ENCODE data around the gene FNDC11.
"Not testable (repeated sequence)": the region's sequence is repeated elsewhere in the genome, so short reads cannot be mapped to it uniquely, and the experiment has no call there.

The FNDC11 gene

DNA sequence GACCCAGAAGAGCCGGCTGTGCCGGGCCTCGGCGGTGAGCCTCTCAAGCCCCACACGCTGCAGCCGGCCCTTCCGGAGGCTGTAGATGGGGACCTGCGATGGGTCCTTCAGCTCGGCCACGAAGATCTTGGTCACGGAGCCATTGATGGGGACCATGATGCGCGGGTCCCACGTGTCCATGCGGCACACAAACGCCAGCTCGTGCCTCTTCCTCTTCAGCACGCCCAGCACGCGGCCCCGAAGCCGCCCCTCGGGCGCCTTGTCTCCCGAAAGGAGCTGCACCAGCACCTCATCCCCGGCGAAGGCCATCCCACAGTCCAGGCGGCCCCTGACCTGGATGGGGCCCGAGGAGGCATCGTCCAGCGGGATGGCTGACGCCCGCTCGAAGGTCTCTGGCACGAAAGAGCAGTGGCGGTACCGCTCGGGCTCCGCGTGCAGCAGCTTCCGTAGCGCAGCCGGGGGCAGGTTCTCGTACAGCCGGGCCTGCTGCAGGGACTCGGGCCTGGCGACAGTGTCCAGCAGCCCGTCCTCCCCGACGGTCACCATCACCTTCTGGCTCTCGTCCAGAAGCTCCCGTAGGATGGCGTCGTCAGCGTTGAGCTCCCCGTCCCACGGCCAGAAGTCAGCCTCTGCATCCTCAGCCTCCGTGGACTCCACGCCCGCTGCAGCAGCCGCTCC, 11.2 kb downstream of the FNDC11 start:
- H3K27ac ChIP-seq (ENCODE audit: low read depth, low read length, severe bottlenecking) = no peak overlapping the region
- no peaks in the 10 kb centered on the region for H3K9me3 ChIP-seq (ENCODE audit: control insufficient read depth, low read length)
- no peak overlapping the region for H3K4me3 ChIP-seq (ENCODE audit: extremely low read depth, insufficient read depth, low read length, poor library complexity, severe bottlenecking)
- peaks cover 16% of the 10 kb centered on the region for H3K36me3 ChIP-seq (ENCODE audit: control insufficient read depth, insufficient read depth, low read length)
- 97% methylated on average over 61 of the region's 61 CpGs for WGBS, 2 experiments (ENCODE audit: insufficient coverage in 2 of 2)
- no peaks in the 10 kb centered on the region for H3K4me1 ChIP-seq (ENCODE audit: control insufficient read depth, insufficient read depth, low read length, poor library complexity, severe bottlenecking)

DNA sequence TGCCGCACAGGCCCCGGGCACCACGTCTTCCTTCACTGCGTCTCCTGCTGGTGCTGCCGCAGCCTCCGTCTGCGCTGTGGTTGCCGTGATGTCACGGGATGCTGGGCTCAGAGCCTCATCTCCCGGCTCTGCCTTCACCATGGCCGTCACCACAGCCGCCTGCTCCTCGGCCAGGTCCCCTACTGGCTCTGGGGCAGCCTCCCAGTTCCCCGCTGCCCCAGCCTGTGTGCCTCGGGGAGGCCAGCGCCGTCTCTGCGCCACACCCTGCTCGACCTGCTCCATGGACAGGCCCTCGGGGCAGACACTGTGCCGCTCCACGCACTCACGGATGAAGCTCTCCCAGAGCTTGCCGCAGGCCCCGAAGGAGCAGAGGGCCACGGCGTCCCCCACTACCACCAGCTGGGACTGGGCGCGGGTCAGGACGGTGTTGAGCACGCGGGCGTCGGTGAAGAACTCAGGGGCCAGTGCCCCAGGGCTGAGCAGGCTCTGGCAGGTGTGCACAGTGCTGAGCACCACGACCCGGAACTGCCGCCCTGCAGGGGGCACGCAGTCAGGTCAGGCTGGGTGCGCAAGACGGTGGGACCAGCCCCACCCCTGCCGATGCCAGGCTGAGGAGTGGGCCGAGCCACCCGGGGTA, 11.9 kb downstream of the FNDC11 start:
- Histone ChIP-seq H3K4me1 (ENCODE audit: control insufficient read depth, insufficient read depth, low read length, poor library complexity, severe bottlenecking) (no peaks in the 10 kb centered on the region), H3K27ac (ENCODE audit: low read depth, low read length, severe bottlenecking) (no peak overlapping the region), H3K4me3 (ENCODE audit: extremely low read depth, insufficient read depth, low read length, poor library complexity, severe bottlenecking) (no peak overlapping the region), H3K36me3 (ENCODE audit: control insufficient read depth, insufficient read depth, low read length) (peaks cover 15% of the 10 kb centered on the region), H3K9me3 (ENCODE audit: control insufficient read depth, low read length) (no peaks in the 10 kb centered on the region)
- WGBS, 2 experiments (ENCODE audit: insufficient coverage in 2 of 2) = 96 to 97% methylated on average over 30 to 40 of the region's 43 CpGs

DNA sequence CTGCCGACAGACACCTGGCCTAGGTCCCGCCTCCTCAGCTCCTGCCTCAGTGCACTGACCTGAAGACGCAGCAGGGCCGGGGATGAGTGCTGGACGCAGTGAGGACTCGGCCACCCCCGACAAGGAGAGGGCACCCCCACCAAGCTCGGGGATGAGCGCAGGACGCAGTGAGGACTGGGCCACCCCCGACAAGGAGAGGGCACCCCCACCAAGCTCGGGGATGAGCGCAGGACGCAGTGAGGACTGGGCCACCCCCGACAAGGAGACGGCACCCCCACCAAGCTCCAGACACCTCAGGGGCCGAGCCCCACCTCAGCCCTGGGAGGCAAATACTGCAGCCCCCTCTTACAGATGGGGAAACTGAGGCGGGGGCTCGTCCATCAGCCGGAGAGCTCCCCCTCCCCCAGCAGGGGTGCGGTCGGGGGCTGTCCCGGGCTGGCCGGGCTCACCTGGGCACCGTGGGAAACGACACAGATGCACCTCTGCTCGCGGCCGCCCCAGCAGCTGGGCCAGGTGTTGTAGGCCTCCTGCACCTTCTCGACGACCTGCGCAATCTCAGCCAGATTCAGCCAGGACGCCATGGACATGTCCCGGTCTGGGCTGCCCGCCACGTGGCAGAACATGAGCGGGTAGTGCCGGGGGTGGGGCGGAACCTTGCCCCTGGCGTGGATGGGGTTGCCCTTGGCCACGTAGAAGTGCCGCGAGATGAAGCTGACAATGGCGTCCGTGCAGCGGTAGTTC, 12.6 kb downstream of the FNDC11 start:
- H3K4me3 ChIP-seq (ENCODE audit: extremely low read depth, insufficient read depth, low read length, poor library complexity, severe bottlenecking) = no peak overlapping the region
- 91% methylated on average over 42 of the region's 46 CpGs for WGBS, 2 experiments (ENCODE audit: insufficient coverage in 2 of 2)
- peaks cover 8% of the 10 kb centered on the region for H3K36me3 ChIP-seq (ENCODE audit: control insufficient read depth, insufficient read depth, low read length)

DNA sequence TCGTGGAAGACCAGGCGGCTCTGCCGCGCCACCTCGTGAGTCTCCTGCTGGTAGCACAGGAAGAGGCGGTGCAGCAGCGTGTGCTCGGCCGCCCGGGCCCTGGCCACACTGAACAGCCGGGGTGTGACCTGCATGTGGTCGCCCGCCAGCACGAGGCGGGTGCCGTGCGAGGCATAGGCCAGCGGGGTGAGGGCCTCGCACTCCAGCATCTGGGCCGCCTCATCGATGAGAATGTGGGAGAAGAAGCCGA, 13.1 kb downstream of the FNDC11 start:
- no peak overlapping the region for H3K4me3 ChIP-seq (ENCODE audit: extremely low read depth, insufficient read depth, low read length, poor library complexity, severe bottlenecking)
- no peaks in the 10 kb centered on the region for H3K4me1 ChIP-seq (ENCODE audit: control insufficient read depth, insufficient read depth, low read length, poor library complexity, severe bottlenecking)
- WGBS, 2 experiments (ENCODE audit: insufficient coverage in 2 of 2) = 97% methylated on average over 21 to 22 of the region's 22 CpGs
- H3K27ac ChIP-seq (ENCODE audit: low read depth, low read length, severe bottlenecking) = no peak overlapping the region
- H3K9me3 ChIP-seq (ENCODE audit: control insufficient read depth, low read length) = no peaks in the 10 kb centered on the region
- peaks cover 3% of the 10 kb centered on the region for H3K36me3 ChIP-seq (ENCODE audit: control insufficient read depth, insufficient read depth, low read length)

More for the DNA sequence above, 12.6 kb downstream of the FNDC11 start:
- no peaks in the 10 kb centered on the region for H3K9me3 ChIP-seq (ENCODE audit: control insufficient read depth, low read length)
- H3K27ac ChIP-seq (ENCODE audit: low read depth, low read length, severe bottlenecking) = no peak overlapping the region
- H3K4me1 ChIP-seq (ENCODE audit: control insufficient read depth, insufficient read depth, low read length, poor library complexity, severe bottlenecking) = no peaks in the 10 kb centered on the region

DNA sequence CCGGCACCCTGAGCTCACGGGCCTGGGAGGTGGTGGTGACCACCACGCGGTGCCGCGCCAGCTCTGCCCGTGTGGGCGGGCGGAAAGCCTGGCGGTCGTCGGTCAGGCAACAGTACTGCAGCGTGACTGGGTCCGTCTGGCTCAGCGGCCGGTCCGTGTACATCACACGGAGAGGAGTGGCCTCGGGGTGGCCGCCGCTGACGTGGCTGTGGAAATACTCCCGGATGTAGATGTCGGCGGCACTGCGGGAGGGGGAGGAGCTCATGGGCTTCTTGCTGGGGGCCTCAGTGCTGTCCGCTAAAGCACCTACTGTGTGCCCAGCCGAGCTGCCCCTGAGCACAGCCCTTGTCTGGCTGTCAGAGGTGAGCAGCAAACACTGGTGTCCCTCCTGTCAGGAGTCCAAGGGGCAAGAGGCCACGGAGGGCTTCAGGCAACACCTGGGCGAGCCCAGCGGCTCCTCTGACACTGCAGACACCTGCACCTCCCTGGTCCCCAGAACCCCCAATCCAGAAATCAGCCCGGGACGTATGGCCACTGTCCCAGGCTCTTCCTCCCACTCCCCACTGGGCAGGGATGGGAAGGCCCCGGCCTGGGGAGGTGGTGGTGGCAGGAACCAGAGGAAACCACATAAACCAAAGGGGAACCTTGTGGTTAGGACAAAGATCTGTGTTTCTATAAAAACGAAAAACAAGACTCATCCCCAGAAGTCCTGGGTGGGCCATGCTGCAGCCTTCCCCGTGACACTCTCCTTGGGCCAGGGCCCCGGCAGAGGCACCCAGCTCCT, 13.6 kb downstream of the FNDC11 start:
- no peaks in the 10 kb centered on the region for H3K4me1 ChIP-seq (ENCODE audit: control insufficient read depth, insufficient read depth, low read length, poor library complexity, severe bottlenecking)
- peaks cover 3% of the 10 kb centered on the region for H3K36me3 ChIP-seq (ENCODE audit: control insufficient read depth, insufficient read depth, low read length)
- H3K4me3 ChIP-seq (ENCODE audit: extremely low read depth, insufficient read depth, low read length, poor library complexity, severe bottlenecking) = no peak overlapping the region
- no peaks in the 10 kb centered on the region for H3K9me3 ChIP-seq (ENCODE audit: control insufficient read depth, low read length)
- H3K27ac ChIP-seq (ENCODE audit: low read depth, low read length, severe bottlenecking) = no peak overlapping the region
- WGBS, 2 experiments (ENCODE audit: insufficient coverage in 2 of 2) = 94% methylated on average over 32 to 36 of the region's 37 CpGs

DNA sequence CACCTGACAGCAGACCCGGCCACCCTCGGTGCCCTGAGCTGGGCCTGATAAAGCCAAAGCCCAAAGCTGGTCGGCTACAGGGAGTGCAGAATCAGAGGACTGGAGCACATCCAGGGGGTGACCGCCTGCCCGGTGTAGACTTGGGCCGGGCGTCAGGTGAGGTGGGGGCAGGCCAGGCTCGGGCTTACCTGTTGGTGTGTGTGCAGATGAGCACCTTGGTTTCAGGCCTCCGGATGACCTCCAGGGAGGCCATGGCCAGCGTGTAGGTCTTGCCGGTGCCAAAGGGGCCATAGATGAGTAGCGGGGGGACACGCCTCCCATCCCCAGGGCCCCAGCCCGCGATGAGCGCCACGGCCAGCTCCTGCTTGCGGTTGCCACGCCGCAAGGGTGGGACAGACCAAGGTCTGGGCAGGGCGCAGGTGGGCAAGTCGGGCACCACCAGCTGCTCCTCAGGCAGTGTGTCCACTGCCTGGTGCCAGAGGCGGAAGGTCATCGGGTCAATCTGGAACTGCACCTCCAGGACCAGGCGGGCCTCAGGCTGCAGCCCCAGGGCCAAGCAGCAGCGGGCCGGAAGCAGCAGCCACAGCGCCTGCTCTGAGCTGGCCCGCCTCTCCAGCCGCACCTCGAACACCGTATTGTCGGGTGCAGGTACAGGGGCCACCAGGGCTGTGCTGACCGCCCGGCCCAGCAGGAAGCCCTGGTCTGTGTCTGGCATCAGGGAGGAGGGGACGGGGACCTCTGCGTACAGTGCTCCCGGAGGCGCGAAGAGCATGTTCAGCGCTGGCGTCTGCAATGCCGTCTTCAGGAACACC, 14.4 kb downstream of the FNDC11 start:
- Histone ChIP-seq H3K4me1 (ENCODE audit: control insufficient read depth, insufficient read depth, low read length, poor library complexity, severe bottlenecking) (no peaks in the 10 kb centered on the region), H3K9me3 (ENCODE audit: control insufficient read depth, low read length) (no peaks in the 10 kb centered on the region), H3K4me3 (ENCODE audit: extremely low read depth, insufficient read depth, low read length, poor library complexity, severe bottlenecking) (no peak overlapping the region), H3K27ac (ENCODE audit: low read depth, low read length, severe bottlenecking) (no peak overlapping the region), H3K36me3 (ENCODE audit: control insufficient read depth, insufficient read depth, low read length) (no peaks in the 10 kb centered on the region)
- WGBS, 2 experiments (ENCODE audit: insufficient coverage in 2 of 2) = 95% methylated on average over 33 to 43 of the region's 43 CpGs

DNA sequence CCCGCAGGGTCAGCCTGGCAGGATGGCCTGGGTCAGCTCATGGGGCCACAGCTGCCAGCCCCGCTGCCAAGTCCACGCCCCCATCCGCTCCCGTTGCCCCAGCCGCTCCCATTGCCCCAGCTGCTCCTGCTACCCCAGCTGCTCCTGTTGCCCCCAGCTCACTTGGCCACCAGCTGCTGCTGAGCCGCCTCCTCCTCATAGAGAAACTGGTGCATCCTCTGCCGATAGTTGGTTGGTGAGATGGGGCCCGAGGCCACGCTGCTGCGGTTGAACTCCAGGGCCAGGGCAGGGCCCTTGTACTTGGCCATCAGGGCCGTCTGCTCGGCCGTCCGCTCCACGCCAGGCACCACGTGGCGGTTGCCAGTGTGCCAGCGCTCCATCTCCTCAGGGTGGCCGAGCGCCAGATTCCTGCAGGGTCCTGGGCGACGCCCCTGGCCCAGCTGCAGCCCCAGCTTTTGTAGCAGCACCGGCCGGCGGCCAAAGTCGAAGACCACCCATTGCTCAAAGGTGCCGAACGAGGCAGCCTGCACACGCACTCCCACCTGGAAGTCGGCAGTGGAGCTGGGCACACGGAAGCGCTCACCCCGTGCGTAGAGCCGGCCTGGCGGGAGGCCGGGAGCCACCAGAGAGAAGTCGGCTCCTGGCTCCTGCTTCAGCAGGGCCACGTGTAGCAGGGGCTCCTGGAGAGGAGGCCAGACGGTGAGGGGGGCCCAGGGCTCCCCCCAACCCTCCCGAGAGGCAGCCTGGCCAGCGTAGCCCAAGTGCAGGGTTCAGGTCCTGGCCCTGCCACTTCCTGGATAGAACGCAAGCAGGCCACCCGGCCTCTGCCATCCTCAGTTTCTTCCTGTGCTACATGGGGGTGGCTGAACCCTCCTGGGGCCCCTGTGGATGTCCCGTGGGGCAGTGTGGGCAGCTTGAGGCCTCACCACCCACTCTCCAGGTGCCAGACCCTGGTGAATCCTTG, 15.3 kb downstream of the FNDC11 start:
- no peaks in the 10 kb centered on the region for H3K4me1 ChIP-seq (ENCODE audit: control insufficient read depth, insufficient read depth, low read length, poor library complexity, severe bottlenecking)
- no peak overlapping the region for H3K27ac ChIP-seq (ENCODE audit: low read depth, low read length, severe bottlenecking)
- no peaks in the 10 kb centered on the region for H3K9me3 ChIP-seq (ENCODE audit: control insufficient read depth, low read length)
- WGBS, 2 experiments (ENCODE audit: insufficient coverage in 2 of 2) = 95% methylated on average over 43 to 46 of the region's 46 CpGs
- no peak overlapping the region for H3K4me3 ChIP-seq (ENCODE audit: extremely low read depth, insufficient read depth, low read length, poor library complexity, severe bottlenecking)
- H3K36me3 ChIP-seq (ENCODE audit: control insufficient read depth, insufficient read depth, low read length) = no peaks in the 10 kb centered on the region

DNA sequence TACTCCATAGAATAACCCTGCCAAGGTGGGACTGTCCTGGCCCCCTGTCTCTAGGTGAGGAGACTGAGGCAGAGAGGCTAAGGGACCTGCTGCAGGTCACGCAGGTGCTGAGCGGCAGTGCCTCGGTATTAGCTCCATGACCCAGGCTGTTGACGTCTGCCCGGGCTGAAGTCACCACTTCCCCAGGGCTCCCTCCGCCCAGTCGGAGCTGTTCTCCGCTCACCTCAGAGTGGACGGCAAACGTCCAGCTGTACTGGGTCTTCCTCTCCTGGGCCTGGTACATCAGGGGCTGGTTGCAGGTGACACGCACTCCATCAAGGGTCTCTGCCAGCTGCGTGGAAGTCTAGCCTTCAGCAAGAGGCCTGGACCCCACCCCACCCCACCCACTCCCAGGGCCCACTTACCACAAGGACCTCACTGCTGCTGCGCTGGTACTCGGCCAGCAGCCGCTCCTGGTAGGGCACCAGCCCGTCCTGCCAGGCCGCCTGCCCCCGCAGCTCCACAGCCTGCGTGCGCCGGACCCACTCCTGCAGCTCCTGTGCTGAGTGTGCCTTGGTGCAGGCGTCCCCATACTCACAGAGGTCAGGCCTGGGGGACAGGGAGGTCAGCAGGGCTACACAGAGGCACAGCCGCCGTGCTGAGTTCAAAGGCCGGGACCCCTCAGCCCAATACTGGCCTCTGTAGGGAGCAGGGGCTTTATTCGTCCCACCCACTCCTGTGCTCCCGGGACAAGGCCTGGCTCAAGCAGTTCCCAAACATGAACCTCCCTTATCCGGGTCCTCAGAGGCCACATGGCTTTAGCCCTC, 16.5 kb downstream of the FNDC11 start:
- Histone ChIP-seq H3K36me3 (ENCODE audit: control insufficient read depth, insufficient read depth, low read length) (no peaks in the 10 kb centered on the region), H3K9me3 (ENCODE audit: control insufficient read depth, low read length) (no peaks in the 10 kb centered on the region), H3K4me1 (ENCODE audit: control insufficient read depth, insufficient read depth, low read length, poor library complexity, severe bottlenecking) (no peaks in the 10 kb centered on the region), H3K4me3 (ENCODE audit: extremely low read depth, insufficient read depth, low read length, poor library complexity, severe bottlenecking) (no peak overlapping the region), H3K27ac (ENCODE audit: low read depth, low read length, severe bottlenecking) (no peak overlapping the region)
- 88 to 93% methylated on average over 20 to 26 of the region's 28 CpGs for WGBS, 2 experiments (ENCODE audit: insufficient coverage in 2 of 2)

DNA sequence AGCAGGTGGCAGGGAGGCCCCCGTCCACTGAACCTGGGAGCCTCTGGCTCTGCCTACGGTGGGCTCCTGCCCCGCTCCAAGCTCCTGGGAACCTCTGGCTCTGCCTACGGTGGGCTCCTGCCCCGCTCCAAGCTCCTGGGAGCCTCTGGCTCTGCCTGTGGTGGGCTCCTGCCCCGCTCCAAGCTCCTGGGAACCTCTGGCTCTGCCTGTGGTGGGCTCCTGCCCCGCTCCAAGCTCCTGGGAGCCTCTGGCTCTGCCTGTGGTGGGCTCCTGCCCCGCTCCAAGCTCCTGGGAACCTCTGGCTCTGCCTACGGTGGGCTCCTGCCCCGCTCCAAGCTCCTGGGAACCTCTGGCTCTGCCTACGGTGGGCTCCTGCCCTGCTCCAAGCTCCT, 17.1 kb downstream of the FNDC11 start:
- H3K36me3 ChIP-seq (ENCODE audit: control insufficient read depth, insufficient read depth, low read length); H3K27ac ChIP-seq (ENCODE audit: low read depth, low read length, severe bottlenecking); H3K9me3 ChIP-seq (ENCODE audit: control insufficient read depth, low read length); H3K4me1 ChIP-seq (ENCODE audit: control insufficient read depth, insufficient read depth, low read length, poor library complexity, severe bottlenecking); H3K4me3 ChIP-seq (ENCODE audit: extremely low read depth, insufficient read depth, low read length, poor library complexity, severe bottlenecking): not testable (repeated sequence)
- no CpG with 5 or more reads among the region's 11 CpGs for WGBS, 2 experiments (ENCODE audit: insufficient coverage in 2 of 2)

All from mesodermal cell (in vitro differentiated cells).